Thyroid gland (tissue), 4 donors: Measurements from ENCODE around the gene EXOSC1. TPM values are rescaled to one million over a fixed set of nuclear protein-coding genes. Genes with fewer than 3 reads are reported as not detected.

ENCODE experiments used
- DNase-seq, 2 donors: peaks; one replicate each; pipeline ENCODE4 v3.0.0-alpha.2; 2019
- H3K27ac ChIP-seq, 3 donors: fragments of 200-600 bp; sonication (generic); 1 replicate in 2 of 3; 2 replicates in 1 of 3; pipeline ENCODE4 v1.5.1; 2016 to 2019; ENCODE audit warnings: mild to moderate bottlenecking in 1 of 3, moderate library complexity in 1 of 3
- H3K27me3 ChIP-seq: fragments of 200-600 bp; sonication (generic); one replicate; pipeline ENCODE4 v1.5.1; 2019
- H3K36me3 ChIP-seq, 2 donors: fragments of 200-600 bp; sonication (generic); one replicate each; pipeline ENCODE4 v1.5.1; 2016 to 2019
- H3K4me1 ChIP-seq, 2 donors: fragments of 200-600 bp; sonication (generic); one replicate each; pipeline ENCODE4 v1.5.1; 2017 to 2019
- H3K4me3 ChIP-seq, 3 donors: fragments of 200-600 bp; sonication (generic); replicated peaks in 1 of 3; 1 replicate in 2 of 3; 2 replicates in 1 of 3; pipeline ENCODE4 v1.5.1; 2016; ENCODE audit warnings: mild to moderate bottlenecking in 1 of 3
- H3K9me3 ChIP-seq: fragments of 200-600 bp; sonication (generic); one replicate; pipeline ENCODE4 v1.5.1; 2017
- CTCF ChIP-seq, 6 experiments: fragments of 200-600 bp in 3 of 6; fragments of 450-650 bp in 3 of 6; sonication (generic) in 3 of 6; IDR thresholded peaks; one replicate each; pipeline ENCODE4 v1.5.1; 2016 to 2019; ENCODE audit warnings: antibody characterized with exemption in 6 of 6, mild to moderate bottlenecking in 2 of 6, inconsistent platforms in 1 of 6, moderate library complexity in 1 of 6
- POLR2A ChIP-seq, 2 donors: fragments of 450-650 bp; IDR thresholded peaks; one replicate each; pipeline ENCODE4 v1.6.1; 2017; ENCODE audit warnings: antibody characterized with exemption in 2 of 2, mild to moderate bottlenecking in 2 of 2, moderate library complexity in 1 of 2
- WGBS, 2 donors: methylation state at CpG; one replicate each; pipeline ENCODE4 v1.1.5; 2017; 5-methylcytosine and 5-hydroxymethylcytosine counted together
- intact Hi-C: fragments of 100-400 bp; cut with DNase I; formaldehyde crosslinking; loops from one replicate; pipeline ENCODE4 v1.15.1; 2023
- total RNA-seq, 4 donors: library from RNA; depleted of rRNA; stranded (reverse); fragments of >200 nt; gene quantifications; one replicate each; pipeline ENCODE4 v1.2.3, GENCODE V29; 2016

Gene EXOSC1
- total RNA-seq, 4 donors from 2014 or later = 23.6 to 51.1 (median 29.2) TPM

GRCh38 chr10:97442277-97442676 lies 3.5 kb downstream of the EXOSC1 start:
- Histone ChIP-seq H3K27me3 (no peaks in the 10 kb centered on the region), H3K36me3 (peaks cover 21 to 24% of the 10 kb centered on the region in 2 donors), H3K4me3 (no peak overlapping the region), H3K4me1 (peaks cover 6 to 13% of the 10 kb centered on the region in 2 donors), H3K9me3 (no peaks in the 10 kb centered on the region), H3K27ac (no peak overlapping the region)
- no peak for DNase-seq
- 90 to 95% methylated on average over 1 of the region's 1 CpG for WGBS, 2 donors
- intact Hi-C loops = no loop called here
- TF ChIP-seq POLR2A (IDR thresholded peaks at IDR 0.05) (no peak), CTCF (IDR thresholded peaks at IDR 0.05) (no peak)

GRCh38 chr10:97435211-97435610 lies 10.6 kb downstream of the EXOSC1 start:
- H3K27me3 ChIP-seq = no peaks in the 10 kb centered on the region
- H3K27ac ChIP-seq = no peak overlapping the region
- H3K36me3 ChIP-seq = peaks cover 53 to 56% of the 10 kb centered on the region in 2 donors
- DNase-seq = no peak
- TF ChIP-seq CTCF (IDR thresholded peaks at IDR 0.05) (no peak), POLR2A (IDR thresholded peaks at IDR 0.05) (no peak)
- no peaks in the 10 kb centered on the region for H3K9me3 ChIP-seq
- no peak overlapping the region for H3K4me3 ChIP-seq
- WGBS, 2 donors = 95% methylated on average over 6 of the region's 6 CpGs
- no peaks in the 10 kb centered on the region for H3K4me1 ChIP-seq
- intact Hi-C loops = no loop called here

- peaks cover 52 to 56% of the 10 kb centered on the region in 2 donors for H3K36me3 ChIP-seq
Measured at GRCh38 chr10:97434557-97434956, 11.2 kb downstream of the EXOSC1 start.

GRCh38 chr10:97434055-97434454 lies 11.8 kb downstream of the EXOSC1 start:
- DNase-seq = no peak
- Histone ChIP-seq H3K36me3 (peaks cover 47 to 56% of the 10 kb centered on the region in 2 donors), H3K27me3 (no peaks in the 10 kb centered on the region), H3K27ac (no peak overlapping the region), H3K4me1 (no peaks in the 10 kb centered on the region), H3K9me3 (no peaks in the 10 kb centered on the region), H3K4me3 (no peak overlapping the region)
- TF ChIP-seq CTCF (IDR thresholded peaks at IDR 0.05) = no peak
- no peak for TF ChIP-seq POLR2A (IDR thresholded peaks at IDR 0.05)
- intact Hi-C loops = no loop called here

More at GRCh38 chr10:97434557-97434956, 11.2 kb downstream of the EXOSC1 start:
- Histone ChIP-seq H3K4me1 (no peaks in the 10 kb centered on the region), H3K27me3 (no peaks in the 10 kb centered on the region), H3K27ac (no peak overlapping the region), H3K4me3 (no peak overlapping the region), H3K9me3 (no peaks in the 10 kb centered on the region)
- DNase-seq = no peak
- intact Hi-C loops = no loop called here
- 95 to 100% methylated on average over 1 of the region's 1 CpG for WGBS, 2 donors
- TF ChIP-seq CTCF (IDR thresholded peaks at IDR 0.05) = no peak
- TF ChIP-seq POLR2A (IDR thresholded peaks at IDR 0.05) = no peak

- 62 to 77% methylated on average over 4 of the region's 4 CpGs for WGBS, 2 donors
- no peak for TF ChIP-seq POLR2A (IDR thresholded peaks at IDR 0.05)
- TF ChIP-seq CTCF (IDR thresholded peaks at IDR 0.05) = no peak
- Histone ChIP-seq H3K9me3 (no peaks in the 10 kb centered on the region), H3K4me1 (peaks cover 11 to 17% of the 10 kb centered on the region in 2 donors), H3K36me3 (peaks cover 18 to 19% of the 10 kb centered on the region in 2 donors), H3K4me3 (no peak overlapping the region), H3K27me3 (no peaks in the 10 kb centered on the region), H3K27ac (no peak overlapping the region)
- intact Hi-C loops = no loop called here
- DNase-seq = no peak
Measured at GRCh38 chr10:97428572-97428981, 17.2 kb downstream of the EXOSC1 start.
